OCI-M1 (cell line): ENCODE measurements around the gene ZNF831.

Experiments used
- DNase-seq: peaks from one replicate; lab custom pipeline; 2025; lab: John Stamatoyannopoulos, UW

The ZNF831 gene

DNA sequence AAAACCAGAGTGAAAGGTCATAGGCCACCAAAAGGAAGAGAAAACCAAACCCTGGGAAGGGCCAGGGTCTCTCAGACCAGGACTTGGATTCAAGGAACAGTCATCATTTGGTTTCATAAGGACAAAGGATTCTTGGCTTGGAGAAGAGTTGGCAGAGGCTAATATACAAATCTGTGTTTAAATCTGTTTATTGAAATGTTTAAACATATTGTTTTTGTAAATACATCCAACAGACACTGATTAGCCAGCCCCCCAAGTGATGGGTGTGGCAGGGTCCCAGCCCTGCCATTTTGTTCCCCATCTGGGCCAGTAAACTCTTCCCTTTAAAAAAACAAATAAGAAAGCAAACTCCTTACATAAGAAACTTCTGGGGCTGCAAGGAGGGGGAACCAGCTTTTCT lies 6.1 kb upstream of the ZNF831 start:
- DNase-seq: no peak

DNA sequence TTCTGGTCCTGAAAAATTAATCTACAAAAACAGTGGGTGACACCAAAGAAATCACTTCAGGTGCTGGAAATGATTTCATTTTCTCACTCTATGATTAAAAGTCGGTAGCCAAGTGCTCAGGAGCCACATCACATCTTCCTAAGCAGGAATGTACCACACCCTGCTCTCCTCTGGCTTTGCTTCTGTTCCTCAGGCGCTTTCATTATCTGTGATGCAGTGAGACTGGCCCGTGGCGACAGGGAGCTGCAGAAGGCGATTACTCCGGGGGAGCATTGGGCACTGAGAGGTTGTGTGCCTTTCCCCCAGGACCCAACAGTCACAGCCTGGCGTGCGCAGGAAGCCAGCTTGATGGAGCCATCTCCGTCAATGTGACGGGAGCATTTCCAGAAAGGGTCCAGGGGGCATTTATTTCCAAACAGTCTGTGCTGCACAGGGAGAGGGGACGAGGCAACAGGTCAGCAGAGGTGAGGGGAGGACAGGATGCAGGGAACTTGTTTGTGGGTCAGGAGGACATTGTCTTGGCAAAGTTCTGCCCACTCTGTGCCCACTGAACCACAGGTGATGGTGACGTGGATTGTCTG lies 5.6 kb upstream of the ZNF831 start:
- DNase-seq: no peak

DNA sequence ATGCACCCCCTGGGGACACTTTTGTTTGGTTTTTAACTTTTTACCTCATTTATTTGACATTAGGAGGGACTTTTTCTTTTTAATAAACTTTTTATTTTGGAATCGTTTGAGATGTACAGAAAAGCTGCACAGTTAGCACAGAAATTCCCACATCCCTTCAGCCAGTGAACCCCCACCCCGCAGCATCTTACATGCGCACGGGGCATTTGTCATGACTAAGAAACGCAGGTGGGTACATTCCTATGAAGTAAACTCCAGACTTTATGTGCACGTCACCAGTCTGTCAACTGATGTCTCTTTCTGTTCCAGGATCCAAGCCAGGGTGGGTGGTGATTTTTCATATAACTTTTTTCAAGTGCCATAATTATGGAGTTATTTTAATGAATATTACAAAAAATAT lies 4.9 kb upstream of the ZNF831 start:
- DNase-seq: no peak

DNA sequence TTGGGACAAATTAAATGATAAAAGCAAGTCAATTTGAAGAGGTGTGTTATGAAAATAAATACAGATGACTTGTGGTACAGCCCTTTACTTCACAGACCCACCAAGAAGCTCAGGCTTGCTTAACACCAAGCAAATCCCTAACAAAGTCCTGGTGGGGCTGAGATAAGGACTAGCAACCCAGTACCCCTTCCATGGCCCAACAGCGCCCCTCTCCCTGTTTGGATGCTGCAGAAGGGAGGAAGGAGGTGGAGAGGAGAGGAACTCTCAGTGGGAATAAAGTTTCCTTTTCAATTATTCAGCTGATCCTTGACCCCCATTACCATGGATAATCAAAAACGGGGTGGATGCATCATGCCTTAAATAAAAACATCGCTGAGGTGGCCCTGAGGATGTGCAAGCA lies 4.5 kb upstream of the ZNF831 start:
- DNase-seq: no peak

DNA sequence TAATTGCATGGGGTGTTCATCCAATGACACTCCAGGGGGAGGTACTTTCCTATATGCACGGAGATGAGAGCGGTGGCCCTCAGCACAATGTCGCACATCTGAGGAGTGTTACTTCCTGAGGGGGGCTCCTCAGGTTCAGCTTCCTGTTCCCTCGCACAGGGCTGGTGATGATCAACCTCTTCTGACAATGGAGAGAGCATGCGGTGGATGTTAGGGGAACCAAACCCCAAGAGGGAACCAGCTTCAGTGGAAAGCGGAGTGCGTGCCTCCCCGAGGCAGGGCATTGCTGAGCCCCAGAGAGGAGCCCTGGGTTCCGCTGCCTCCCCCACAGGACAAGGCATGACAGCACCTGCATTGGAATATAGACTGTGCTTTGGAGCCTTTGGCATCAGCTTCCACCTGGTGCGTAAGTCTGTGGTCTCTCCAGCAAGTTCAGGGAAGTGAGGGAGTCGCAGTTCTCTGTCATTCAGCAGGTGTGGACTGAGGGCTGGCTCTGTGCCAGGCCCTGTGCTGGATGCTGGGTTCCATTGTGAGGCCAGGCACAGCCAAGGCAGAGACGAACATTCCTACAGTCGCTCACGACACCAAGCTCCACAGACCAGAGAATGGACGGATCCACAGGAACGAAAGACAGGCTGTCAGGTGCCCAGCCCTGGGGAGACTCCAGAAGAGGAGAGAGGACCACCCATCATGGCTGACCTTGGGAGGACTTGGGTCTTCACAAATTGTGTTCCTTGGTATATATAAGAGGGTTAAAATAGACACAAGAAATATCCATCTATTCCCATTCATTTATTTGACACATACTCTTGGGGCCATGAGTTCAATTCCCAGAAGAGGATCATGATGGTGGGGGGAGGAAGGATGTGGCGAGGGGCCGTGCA lies 3.9 kb upstream of the ZNF831 start:
- DNase-seq: no peak

DNA sequence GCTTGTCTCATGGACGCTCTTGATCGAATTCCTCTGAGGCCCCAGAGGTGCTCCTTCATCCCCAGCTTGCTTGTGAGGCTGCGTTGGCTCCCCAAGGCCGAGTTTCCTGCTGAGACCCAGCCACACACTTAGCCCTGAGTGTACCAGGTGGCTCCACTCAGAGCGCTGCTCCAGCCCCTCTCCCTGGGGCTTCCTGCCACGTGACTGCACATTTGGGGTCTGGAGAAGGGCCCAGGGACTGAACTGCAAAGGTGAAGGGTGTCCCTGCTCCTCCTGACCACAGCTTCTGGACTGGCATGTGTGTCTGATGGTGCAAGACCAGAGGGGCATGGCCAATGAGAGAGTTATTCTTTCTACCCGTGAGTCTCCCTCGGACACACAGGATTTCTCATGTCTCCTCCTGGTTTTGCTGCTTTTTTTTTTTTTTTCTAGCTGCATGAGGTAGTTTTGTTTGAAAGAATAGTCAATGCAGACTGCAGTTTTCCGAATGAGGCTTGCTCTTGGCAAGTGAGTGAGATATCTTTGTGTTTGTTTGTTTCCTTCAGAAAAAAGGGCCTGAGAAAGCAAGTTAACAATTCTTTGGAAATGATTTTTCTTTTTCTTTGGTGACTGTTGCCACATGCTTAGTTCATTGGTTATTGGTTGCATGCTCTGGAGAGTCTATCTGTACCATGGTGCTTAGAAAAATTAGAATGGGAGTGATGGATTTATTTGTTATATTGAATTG lies 3.1 kb upstream of the ZNF831 start:
- DNase-seq: no peak

DNA sequence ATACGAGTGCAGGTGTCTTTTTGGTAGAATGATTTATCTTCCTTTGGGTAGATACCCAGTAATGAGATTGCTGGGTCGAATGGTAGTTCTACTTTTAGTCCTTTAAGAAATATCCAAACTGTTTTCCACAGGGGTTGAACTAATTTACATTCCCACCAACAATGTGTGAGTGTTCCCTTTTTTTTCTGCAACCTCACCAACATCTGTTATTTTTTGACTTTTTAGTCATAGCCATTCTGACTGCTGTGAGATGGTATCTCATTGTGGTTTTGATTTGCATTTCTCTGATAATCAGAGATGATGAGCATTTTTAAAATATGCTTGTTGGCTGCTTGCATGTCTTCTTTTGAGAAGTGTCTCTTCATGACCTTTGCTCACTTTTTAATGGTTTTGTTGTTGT lies 1.9 kb upstream of the ZNF831 start:
- no peak for DNase-seq

DNA sequence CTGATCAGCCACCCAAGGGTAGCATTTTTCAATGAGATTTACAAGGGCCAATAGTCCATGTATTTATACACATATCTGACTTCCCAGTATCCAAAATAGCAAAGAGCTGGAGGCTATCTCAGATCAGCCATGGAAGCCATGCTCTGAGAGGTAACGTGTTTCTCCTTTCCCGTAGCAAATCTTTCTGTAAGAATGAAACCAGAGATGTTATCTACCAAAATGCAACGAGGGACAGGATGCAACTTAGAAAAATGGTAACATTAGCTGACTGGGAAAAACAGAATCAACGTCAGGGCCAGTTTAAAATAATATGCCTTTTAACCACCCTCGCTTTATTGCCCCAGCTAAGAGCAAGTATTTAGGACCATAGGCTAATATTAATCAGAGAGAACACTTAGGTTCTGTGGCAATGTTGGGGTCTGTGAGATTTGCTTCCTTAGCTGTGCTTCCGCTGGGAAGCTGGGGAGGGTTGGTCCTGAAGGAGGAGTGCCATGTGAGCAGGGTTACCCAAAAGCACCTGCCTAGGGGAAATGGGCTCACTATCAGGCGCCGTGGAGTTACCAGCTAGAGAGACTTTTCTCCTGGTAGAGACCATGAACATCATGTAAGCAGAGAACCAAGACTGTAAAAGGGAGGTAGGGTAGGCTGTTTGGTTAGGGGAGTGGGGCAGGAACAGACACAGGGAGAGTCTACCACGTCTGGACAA lies 1.2 kb downstream of the ZNF831 start:
- DNase-seq: no peak

DNA sequence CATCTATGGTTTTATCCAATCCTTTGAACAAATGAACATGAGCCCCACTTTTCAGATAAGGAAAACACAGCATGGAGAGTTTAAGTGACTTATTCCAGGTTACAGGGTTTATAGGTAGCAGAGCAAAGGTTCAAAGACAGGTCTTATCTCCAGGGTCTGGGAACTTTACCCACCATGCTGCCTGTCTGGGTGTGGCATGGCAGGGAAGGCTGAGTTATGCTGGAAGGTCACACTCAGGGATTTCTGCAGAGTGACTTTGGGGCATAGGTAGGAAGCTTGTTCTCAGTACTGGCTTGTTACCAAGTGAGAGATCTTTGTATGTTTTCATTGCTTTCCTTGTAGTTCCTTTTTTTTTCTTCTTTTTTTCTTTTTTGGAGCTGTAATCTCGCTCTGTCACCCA lies 1.8 kb downstream of the ZNF831 start:
- no peak for DNase-seq

DNA sequence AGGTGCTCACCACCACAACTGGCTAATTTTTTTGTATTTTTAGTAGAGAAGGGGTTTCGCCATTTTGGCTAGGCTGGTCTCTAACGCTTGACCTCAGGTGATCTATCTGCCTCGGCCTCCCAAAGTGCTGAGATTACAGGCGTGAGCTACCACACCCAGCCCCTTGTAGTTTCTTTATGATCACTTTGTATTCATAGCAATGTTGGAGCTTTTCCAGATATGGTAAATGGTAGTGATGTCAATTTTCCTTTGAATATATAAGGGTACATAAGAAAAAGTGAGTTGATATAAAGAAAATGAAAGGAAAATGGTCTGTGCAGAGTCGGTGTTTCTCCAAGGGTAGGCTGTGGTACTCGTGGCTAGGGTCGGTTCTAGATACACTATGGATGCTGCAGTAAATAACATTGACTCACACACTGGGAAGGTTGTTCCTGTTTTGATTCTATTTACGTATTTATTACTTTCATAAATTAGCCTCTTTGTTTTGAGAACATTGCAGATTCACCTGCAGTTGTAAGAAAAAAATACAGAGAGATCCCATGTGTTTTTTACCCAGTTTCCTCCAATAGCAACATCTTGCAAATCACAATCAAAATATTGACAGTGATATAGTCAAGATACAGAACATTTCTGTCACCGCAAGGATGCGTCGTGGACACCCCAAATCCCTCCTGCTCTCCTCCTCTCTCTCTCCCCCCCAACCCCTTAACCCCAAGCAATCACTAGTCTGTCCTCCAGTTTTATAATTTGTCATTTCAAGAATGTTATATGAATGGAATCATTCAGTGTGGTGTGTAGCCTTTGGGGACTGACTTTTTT lies 2.5 kb downstream of the ZNF831 start:
- DNase-seq: no peak

DNA sequence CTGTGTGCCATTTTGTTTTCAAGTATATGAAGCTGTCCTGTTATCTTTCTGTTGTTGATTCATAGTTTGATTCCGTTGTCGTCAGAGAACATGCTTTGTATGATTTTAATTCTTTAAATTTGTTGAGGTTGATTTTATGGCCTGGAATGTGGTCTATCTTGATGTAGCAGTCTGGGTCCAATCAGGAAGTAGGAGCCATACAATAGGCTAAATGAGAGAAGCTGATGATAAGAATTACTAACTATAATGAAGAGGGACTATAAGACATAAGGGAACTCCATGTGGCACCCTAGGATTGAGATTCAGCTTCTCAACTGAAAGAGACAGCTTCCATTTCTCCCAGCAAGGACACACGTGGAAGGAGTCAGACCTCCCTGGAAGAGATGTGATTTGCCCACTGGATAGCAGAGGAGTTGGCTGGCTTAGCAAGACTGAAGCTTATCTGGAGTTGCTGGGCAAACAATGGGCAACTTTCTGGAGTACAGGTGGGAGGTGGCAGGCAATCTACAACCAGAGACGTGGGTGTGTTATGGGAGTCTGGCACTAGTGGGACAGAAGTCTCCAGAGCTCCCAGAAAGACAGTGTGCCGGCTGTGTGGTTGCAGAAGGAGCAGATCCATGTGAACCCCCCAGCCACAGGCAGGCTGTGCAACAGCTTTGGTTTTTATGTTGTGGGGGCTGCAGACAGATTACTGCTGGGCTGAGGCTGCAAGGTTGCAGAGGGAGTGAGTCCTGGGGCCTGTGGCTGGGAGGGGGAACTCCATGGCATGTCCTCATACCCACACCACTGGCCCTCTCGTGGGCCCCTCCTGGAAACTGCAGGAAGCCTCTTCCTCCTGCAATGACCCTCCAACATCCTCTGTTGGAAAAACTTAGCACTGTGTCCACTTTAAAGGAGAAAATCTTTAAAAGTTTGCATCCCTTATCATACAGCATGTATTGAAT lies 7.1 kb downstream of the ZNF831 start:
- DNase-seq: no peak

DNA sequence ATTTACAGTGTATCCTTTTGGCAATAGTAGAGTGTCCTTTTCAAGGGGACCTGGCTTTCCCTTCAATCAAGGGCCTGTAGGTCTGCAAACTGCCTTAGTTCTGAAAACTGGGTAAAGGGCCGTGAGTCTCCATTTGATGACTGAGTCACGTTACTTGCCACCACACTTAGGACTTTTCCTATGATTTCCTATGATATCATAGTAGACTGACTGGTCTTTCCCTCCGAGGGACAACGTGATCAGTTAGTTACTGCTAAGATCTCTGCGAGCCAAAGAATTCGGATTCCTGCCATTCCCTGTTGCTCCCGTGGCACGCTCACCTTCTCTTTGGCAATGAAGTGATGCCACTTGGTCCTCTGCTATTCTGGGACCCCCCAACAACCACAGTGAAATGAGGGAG lies 8.4 kb downstream of the ZNF831 start:
- DNase-seq: no peak

DNA sequence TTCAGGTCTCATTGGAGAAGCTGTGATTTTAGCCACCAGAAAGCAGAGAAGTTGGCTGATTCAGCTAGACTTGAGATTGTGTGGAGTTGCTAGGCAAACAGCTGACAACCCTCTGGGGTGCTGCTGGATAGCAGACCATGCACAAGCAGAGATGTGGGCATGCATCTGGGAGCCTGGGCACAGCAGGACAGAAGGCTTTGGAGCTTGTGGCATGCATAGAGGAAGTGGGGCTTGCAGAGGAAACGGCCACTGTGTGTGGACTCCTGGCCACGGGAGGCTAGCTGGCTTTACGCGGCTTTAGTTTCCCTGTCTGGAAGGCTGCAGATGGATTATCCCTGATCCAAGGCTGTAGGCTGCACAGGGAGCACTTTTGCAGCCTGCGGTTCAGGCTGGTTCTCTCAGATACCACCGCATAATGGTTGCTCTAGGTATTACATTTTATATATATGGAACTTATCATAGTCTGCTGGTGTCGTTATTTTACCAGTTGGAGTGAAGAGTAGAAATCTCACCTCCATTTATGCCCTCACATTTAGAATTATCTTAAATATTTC lies 10.4 kb downstream of the ZNF831 start:
- DNase-seq: no peak

DNA sequence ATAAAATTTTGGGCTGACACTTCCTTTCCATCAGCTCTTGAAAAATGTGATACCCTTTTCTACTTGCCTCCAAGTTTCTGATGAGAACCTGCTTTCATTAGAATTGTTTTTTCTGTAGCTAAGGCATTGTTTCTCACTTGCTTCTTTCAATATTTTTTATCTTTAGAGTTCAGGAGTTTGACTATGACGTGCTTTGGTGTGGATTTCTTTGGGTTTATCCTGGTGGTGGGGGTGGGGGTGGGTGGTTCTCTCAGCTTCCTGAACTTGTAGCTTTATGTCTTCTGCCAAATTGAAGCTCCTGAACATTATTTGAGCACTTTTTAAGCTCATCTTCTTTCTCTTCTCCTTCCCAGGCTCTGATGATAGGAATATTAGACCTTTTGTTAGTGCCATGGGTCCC lies 11.4 kb downstream of the ZNF831 start:
- DNase-seq: no peak

DNA sequence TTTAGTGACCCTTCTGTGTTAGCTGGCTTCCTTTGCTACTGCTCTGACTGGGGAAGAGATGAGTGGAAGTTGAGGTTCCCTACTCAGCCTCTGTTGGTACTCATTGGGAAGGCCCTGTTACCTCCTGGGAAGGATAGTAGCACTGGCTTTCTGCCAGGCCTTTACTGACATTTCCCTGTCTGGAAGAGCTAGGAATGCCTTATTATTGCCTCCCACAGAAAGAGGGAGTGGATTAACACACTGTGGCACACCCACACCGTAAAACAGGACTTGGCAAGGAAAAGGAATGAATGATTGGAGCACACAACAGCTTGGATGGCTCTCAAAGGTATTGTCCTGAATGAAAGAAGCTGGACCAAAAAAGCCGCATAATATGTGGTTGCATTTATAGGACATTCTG lies 12.2 kb downstream of the ZNF831 start:
- DNase-seq: no peak

DNA sequence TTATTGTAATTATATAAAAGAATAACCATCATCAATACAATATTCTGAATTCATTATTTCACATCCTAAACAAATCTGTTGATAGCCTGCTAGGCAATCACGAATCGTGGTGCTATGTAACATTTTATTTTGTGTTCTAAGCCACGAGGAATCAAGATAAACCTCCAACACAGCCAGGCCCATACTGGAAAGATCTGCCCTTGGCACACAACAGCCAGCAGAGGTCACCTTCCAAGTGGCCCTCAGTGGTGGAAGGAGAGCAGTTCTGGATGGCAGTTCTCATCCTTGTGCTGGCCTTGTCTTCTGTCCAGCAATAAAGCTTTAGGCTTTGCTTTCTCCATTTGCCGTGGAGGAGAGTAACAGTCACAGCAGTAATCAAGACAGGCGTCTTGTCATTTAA lies 13.2 kb downstream of the ZNF831 start:
- no peak for DNase-seq

DNA sequence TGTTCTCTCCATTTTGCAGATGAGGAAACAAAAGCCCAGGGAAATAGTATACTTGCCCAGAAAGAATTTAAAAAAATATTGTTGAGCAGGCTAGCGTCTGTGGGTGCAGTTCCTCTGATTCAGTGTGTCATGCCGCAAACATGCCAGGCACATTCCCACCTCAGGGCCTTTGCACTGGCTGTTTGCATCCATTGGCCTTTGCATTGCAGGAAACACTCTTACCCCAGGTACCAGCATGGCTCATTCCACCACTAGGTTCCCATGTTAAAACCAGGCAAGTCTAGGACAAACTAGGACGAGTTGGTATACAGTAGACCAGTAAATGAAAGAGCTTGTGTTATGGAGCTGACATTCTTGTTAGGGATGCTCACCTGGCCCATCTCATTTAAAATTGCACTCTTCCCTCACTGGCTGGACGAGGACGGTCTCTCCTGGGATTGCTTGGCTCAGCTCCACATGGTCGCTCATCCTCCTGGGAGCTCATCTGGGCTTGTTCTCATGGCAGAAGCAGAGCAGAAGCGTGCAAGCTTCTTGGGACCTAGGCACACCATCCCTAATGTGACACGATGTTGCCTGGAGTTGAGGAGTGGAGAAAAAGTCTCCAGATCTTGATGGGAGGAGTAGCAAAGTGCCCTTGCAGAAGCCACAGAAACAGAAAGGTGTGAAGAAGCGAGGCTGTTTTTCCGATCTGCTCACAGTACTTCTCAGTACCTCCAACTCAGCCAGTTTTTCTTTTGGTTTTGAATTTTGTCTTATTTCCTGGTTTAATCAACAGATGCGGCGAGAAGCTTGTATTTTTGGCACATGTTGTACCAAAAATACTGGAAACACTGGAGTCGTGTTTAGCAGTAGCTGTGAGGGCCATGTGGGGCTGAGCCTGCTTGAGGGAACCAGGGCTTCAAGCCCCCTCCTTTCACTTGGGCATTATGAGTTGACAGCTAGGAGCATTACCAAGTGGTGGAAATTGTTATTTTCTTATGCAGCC lies 13.9 kb downstream of the ZNF831 start:
- DNase-seq: no peak

DNA sequence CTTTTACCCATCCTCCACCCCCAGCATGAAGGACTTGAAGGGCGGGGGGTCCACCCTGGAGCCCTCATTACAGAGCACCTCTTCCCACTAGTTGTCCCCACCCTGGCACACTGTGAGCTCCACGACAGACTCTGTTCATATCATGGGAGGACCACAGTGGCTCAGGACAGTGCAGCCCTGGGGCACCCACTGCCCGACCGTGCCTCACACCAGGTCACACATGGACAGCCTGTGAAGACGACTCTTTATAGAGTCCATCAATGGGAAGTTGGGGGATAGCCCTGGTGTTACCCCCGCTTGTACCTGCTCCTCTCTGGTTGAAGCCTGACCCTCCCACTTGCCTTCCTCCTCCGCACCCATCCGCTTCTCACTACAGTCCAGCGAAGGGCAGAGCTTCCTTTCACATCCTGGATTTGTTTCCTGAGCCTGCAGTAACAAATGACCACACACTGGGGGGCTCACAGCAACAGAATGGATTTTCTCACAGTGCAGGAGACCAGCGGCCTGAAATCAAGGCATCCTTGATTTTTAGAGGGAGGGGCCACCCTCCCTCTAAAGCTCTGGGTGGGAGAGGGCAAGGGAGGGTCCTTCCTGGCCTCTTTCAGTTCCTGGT lies 15.5 kb downstream of the ZNF831 start:
- DNase-seq: no peak

DNA sequence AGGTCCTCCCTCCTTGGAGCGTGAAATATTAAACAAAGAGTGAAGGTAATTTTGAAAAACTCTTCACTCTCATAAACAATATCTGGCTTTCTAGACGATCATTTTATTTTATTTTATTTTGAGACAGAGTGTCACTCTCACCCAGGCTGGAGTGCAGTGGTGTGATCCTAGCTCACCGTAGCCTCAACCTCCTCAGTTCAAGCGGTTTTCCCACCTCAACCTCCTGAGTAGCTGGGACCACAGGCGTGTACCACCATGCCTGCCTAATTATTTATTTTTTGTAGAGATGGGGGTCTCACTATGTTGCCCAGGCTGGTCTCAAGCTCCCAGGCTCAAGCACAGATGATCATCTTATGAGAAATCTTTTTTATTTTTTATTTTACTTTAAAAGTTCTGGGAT lies 16.4 kb downstream of the ZNF831 start:
- no peak for DNase-seq
